Epithelial cell of proximal tubule (primary cell): Measurements from ENCODE around the gene BRSK1. TPM values are rescaled to one million over a fixed set of nuclear protein-coding genes. Genes with fewer than 3 reads are reported as not detected.

Experiments
- DNase-seq: peaks from one replicate; pipeline ENCODE4 v3.0.0-alpha.2; 2011; ENCODE audit warnings: low read depth
- H3K4me3 ChIP-seq: 2 replicates; pipeline ENCODE4 v1.5.1; 2011; ENCODE audit warnings: low read depth, mild to moderate bottlenecking, low read length
- CTCF ChIP-seq: conservative IDR thresholded peaks from 2 replicates; pipeline ENCODE4 v1.5.1; 2012; ENCODE audit warnings: low read depth, mild to moderate bottlenecking, low read length
- total RNA-seq: library from RNA; depleted of rRNA; stranded (reverse); fragments of >200 nt; gene quantifications from 2 replicates; pipeline ENCODE4 v1.2.3, GENCODE V29; 2015

The BRSK1 gene
- total RNA-seq, 1 donor from 2014 or later, result 16.1 TPM

DNA sequence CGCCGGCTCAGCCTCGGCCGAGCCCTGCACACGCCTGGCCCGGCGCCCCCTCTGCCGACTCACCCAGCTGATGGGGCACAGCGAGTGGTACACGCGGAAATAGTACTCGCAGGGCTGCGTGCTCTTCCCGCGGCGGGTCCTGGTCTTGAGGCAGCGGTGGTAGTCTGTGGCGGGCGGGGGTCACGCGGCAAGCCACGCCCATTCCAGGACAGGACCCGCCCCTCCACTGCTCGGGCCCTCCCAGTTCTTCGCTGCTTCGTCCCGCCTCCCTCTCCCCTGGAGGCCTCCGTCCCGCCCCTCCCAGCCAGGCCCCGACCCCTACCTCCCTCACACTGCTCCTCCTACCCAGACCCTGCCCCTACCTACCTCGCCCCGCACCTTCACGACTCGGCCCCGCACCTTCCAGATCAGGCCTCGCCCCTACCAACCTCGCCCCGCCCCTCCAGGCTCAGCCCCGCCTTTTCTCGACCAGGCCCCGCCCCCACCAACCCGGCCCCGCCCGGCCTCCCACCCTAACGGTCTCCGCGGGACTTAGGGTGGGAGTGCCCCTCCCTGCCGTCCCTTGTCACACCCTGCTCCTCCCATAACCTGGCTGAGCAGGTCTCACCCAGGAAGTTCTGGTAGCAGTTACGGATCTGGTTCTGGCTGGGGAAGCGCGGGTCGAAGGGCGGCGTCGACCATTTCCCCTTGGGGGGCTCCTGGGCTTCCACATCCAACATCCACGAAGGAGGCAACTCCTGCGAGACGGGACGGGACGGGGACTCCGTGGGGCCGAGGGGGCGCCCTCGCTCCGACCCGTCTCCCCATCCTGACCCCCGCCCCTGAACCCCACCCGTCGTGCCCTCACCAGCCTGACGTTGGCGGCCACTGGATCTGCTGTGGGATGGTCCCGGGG is 70.3 kb downstream of the BRSK1 start:
- H3K4me3 ChIP-seq, result peak overlapping the region; percentile 57
- TF ChIP-seq CTCF, result no peak
- no peak for DNase-seq

DNA sequence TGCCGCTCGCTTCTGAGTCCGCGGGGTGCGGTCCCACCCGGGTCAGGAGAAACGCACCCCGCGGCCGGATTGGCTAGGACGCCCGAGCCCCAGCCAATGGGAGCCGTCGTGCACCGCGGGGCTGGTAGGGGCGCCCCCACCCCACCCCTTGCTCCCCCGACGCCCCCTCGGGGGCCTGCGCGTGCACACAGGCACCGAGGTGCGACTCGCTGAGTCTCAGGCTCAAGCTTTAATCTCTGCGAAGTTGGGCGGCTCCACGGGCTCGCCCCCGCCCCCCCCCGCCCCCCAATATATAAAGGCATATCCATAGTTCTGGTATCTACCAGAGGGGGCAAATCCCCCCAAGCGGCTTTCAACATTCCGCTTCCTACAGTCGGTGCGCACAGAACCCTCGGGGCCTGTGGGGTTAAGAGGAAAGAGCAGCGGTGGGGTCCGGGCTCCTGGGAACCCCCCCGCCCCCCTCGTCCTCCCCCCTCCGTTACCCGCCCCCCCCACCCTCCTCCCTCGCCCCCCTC is 71.0 kb downstream of the BRSK1 start, which contains the start of gene COX6B2:
TSS of gene COX6B2 (minus strand) at position 22 of the 515 bp plus-strand sequence. CDS start 198 bp downstream, outside the sequence.
- no peak for DNase-seq
- H3K4me3 ChIP-seq, result peak within 1 kb of the TSS; percentile 57
- no peak for TF ChIP-seq CTCF

DNA sequence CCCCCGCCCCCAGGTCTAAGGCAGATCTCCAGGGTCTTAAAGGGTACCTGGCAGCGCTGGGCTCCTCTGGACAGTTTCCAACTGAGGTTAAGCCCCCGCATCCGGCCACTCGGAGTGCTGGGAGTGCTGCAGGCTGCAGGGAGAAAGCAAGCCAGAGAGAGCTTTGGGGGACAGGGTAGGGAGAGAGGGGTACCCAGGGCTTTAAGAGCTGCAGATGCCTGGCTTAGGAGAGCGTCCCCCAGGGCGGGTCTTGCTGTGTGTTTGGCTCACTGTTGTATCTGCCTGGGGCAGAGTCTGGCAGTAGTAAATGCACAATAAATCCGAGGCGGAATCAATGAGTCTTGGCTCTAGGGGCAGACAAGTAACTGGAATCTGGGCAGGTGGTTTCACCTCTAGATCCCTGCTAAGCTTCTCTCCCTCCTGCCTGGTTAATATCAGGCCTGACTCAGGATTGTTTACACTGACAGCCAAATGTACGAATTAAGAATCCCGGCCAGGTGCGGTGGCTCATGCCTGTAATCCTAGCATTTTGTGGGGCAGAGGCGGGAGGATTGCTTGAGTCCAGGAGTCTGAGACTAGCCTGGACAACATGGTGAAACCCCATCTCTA is 71.5 kb downstream of the BRSK1 start:
- no peak for TF ChIP-seq CTCF
- H3K4me3 ChIP-seq, result no peak overlapping the region
- DNase-seq, result no peak

DNA sequence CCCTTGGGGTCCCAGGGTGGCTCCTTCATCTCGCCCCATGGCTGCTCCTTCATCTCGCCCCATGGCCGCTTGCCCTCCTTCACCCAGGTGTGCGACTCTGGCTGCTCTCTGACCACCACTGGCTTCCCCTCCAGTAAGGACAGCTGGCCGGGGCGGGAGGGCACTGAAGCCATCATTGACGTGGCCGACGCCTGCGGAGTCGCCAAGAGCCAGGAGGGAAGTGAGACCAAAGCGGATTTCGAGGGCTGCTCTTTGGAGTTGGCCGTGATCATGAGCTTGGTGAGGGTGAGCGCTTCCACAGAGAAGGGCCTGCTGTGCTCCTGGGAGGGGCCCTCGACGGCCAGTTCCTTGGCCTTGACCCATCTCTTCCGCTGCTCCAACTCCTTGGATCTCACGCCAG is 74.7 kb downstream of the BRSK1 start:
- TF ChIP-seq CTCF, result no peak
- H3K4me3 ChIP-seq, result no peak overlapping the region
- DNase-seq, result no peak

DNA sequence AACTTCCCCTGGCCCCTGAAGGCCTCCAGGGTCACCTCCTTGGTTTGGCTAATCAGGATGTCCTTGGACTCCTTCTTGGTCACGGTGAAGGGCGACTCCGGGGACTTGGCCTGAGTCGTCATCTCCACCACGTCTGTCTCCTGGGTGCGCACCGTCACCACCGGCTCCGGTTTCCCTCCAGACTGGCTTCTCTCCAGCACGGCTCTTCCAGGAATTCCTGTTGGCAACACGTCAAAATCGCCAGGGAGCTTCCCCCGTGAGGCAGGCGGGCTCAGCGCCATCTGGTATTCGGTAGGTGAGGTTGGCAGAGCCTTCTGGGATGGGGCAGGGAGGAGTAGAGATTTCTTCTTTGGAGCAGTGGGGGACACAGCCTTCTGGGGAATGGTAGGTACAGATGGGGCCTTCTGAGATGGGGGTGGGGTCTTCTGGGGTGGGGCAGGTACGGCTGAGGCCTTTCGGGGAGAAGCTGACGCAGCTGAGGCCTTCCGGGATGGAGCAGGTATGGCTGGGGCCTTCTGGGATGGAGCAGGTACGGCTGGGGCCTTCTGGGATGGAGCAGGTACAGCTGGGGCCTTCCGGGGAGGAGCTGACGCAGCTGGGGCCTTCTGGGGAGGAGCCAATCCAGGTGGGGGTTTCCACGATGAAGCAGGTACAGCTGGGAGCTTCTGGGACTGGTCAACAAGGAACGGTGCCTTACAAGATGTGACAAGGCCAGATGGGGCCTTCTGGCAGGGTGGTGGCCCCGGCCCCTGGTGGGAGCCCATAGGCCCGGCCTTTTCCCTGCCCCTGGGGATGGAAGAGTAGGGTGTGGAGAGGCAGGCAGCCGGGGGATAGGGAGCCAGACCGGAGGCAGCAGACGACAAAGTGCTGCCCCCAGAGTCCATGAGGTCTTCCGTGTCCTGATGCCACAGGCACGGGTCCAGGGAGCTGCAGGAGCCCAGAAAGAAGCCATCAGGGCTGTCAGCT is 75.4 kb downstream of the BRSK1 start:
- DNase-seq, result no peak
- no peak for TF ChIP-seq CTCF
- H3K4me3 ChIP-seq, result no peak overlapping the region

DNA sequence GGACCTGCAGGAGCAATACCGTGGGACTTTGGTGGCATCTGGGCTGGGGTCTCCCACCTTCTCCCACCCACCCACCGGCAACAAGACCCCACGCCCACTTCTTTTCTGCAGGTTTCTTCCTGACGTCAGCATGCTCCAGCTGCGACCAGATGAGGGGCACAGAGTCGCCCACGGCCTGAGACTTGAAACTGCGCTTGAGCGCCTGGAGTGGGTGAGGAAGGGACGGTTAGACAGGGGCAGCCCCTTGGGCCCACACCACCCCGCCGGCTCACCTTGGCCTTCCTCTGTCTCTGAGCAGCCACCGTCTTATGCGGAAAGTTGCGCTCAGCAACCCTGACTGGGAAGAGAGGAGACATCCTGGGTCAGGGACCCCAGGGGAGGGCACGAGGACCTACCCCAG is 77.1 kb downstream of the BRSK1 start:
- no peak for DNase-seq
- H3K4me3 ChIP-seq, result no peak overlapping the region
- no peak for TF ChIP-seq CTCF
